CD14-positive monocyte (primary cell): ENCODE results near the gene CHRNB4. TPM values are rescaled to one million over a fixed set of nuclear protein-coding genes. Genes with fewer than 3 reads are reported as not detected.
"Not testable (repeated sequence)": the region's sequence is repeated elsewhere in the genome, so short reads cannot be mapped to it uniquely, and the experiment has no call there.

ENCODE experiments used
- DNase-seq, 3 donors: peaks; one replicate each; pipeline ENCODE4 v3.0.0-alpha.2; 2011 to 2022
- H2AFZ ChIP-seq: 2 replicates; pipeline ENCODE4 v1.6.0; 2012; ENCODE audit warnings: mild to moderate bottlenecking, low read depth, low read length, inconsistent platforms; ENCODE audit not compliant: insufficient read depth, poor library complexity, severe bottlenecking
- H3K27ac ChIP-seq, 2 donors: 1 replicate in 1 of 2; 2 replicates in 1 of 2; pipeline ENCODE4 v1.5.1; 2012 to 2013; ENCODE audit warnings: low read length in 2 of 2, control low read depth in 1 of 2, inconsistent platforms in 1 of 2, low read depth in 1 of 2, mild to moderate bottlenecking in 1 of 2
- H3K27me3 ChIP-seq, 2 donors: one replicate each; pipeline versions ENCODE4 v1.6.0 to v1.6.1; 2011 to 2013; ENCODE audit warnings: low read length in 2 of 2; ENCODE audit not compliant: control insufficient read depth in 2 of 2, insufficient read depth in 2 of 2
- H3K36me3 ChIP-seq, 2 donors: replicated peaks in 1 of 2; 1 replicate in 1 of 2; 2 replicates in 1 of 2; pipeline versions ENCODE4 v1.5.1 to v1.6.1; 2012 to 2013; ENCODE audit warnings: low read length in 2 of 2, control low read depth in 1 of 2, inconsistent platforms in 1 of 2, mild to moderate bottlenecking in 1 of 2; ENCODE audit not compliant: insufficient read depth in 2 of 2, control insufficient read depth in 1 of 2
- H3K4me1 ChIP-seq, 2 donors: 1 replicate in 1 of 2; 2 replicates in 1 of 2; pipeline versions ENCODE4 v1.5.1 to v1.6.1; 2012 to 2013; ENCODE audit warnings: low read length in 2 of 2, control low read depth in 1 of 2, inconsistent platforms in 1 of 2, mild to moderate bottlenecking in 1 of 2, moderate library complexity in 1 of 2; ENCODE audit not compliant: insufficient read depth in 2 of 2, control insufficient read depth in 1 of 2
- H3K4me2 ChIP-seq: replicated peaks from 2 replicates; pipeline ENCODE3; 2012; ENCODE audit warnings: low read length, moderate library complexity, mild to moderate bottlenecking; ENCODE audit not compliant: poor library complexity, severe bottlenecking; ENCODE audit errors: extremely low read depth
- H3K4me3 ChIP-seq, 3 experiments: fragments of 200-600 bp in 1 of 3; sonication (generic) in 1 of 3; replicated peaks in 1 of 3; 1 replicate in 2 of 3; 2 replicates in 1 of 3; pipeline ENCODE4 v1.5.1; 2011 to 2013; ENCODE audit warnings: low read length in 3 of 3, mild to moderate bottlenecking in 3 of 3, control low read depth in 2 of 3, low read depth in 2 of 3, inconsistent platforms in 1 of 3, moderate library complexity in 1 of 3
- H3K79me2 ChIP-seq: 2 replicates; pipeline ENCODE4 v1.6.0; 2012; ENCODE audit warnings: mild to moderate bottlenecking, control low read depth, inconsistent platforms, low read length, moderate library complexity; ENCODE audit not compliant: insufficient read depth
- H3K9ac ChIP-seq: 2 replicates; pipeline ENCODE4 v1.6.0; 2017; ENCODE audit warnings: low read length, mild to moderate bottlenecking; ENCODE audit not compliant: insufficient read depth, poor library complexity, severe bottlenecking
- H3K9me3 ChIP-seq, 2 donors: replicated peaks in 1 of 2; 1 replicate in 1 of 2; 2 replicates in 1 of 2; pipeline versions ENCODE4 v1.5.1 to v1.6.1; 2012 to 2013; ENCODE audit warnings: low read length in 2 of 2, control low read depth in 1 of 2; ENCODE audit not compliant: control insufficient read depth in 1 of 2, insufficient read depth in 1 of 2
- H4K20me1 ChIP-seq: 2 replicates; pipeline ENCODE4 v1.6.0; 2012; ENCODE audit warnings: mild to moderate bottlenecking, low read length, control low read depth, moderate library complexity; ENCODE audit not compliant: insufficient read depth
- H3K27ac Mint-ChIP-seq, 7 donors: one replicate each; pipeline ENCODE4 v1.8.0; 2020; ENCODE audit warnings: mild to moderate bottlenecking in 7 of 7, mixed read lengths in 7 of 7, moderate library complexity in 6 of 7, inconsistent platforms in 2 of 7
- H3K27me3 Mint-ChIP-seq, 3 donors: one replicate each; pipeline ENCODE4 v1.8.0; 2021 to 2022; ENCODE audit warnings: low read depth in 3 of 3, mild to moderate bottlenecking in 3 of 3, mixed read lengths in 3 of 3, moderate library complexity in 3 of 3, inconsistent platforms in 1 of 3
- H3K36me3 Mint-ChIP-seq, 2 donors: one replicate each; pipeline ENCODE4 v1.8.0; 2020; ENCODE audit warnings: mixed read lengths in 2 of 2, inconsistent platforms in 1 of 2, mild to moderate bottlenecking in 1 of 2
- H3K4me1 Mint-ChIP-seq: one replicate; pipeline ENCODE4 v1.8.0; 2020; ENCODE audit warnings: mild to moderate bottlenecking, mixed read lengths
- H3K4me3 Mint-ChIP-seq, 2 donors: one replicate each; pipeline ENCODE4 v1.8.0; 2020; ENCODE audit warnings: mild to moderate bottlenecking in 2 of 2, mixed read lengths in 2 of 2, moderate library complexity in 1 of 2
- H3K9me3 Mint-ChIP-seq, 7 donors: one replicate each; pipeline ENCODE4 v1.8.0; 2020 to 2022; ENCODE audit warnings: mixed read lengths in 7 of 7, mild to moderate bottlenecking in 6 of 7, moderate library complexity in 6 of 7, inconsistent platforms in 2 of 7
- WGBS: methylation state at CpG from one replicate; pipeline ENCODE4 v1.1.5; 2013; ENCODE audit warnings: missing lambda C conversion rate; ENCODE audit not compliant: insufficient coverage; 5-methylcytosine and 5-hydroxymethylcytosine counted together
- intact Hi-C, 2 donors: fragments of 100-400 bp; cut with micrococcal nuclease; formaldehyde crosslinking; loops; one replicate each; pipeline versions ENCODE4 v1.15.0 to v1.15.1; 2023
- polyA plus RNA-seq, 3 donors: library from polyadenylated mRNA; depleted of rRNA in 1 of 3; unstranded in 2 of 3; stranded (reverse) in 1 of 3; fragments of 300-500 nt in 2 of 3; fragments of >200 nt in 1 of 3; fragmentation: Illumina TruSeq in 2 of 3; gene quantifications; 1 replicate in 2 of 3; 2 replicates in 1 of 3; pipeline ENCODE4 v1.2.3, GENCODE V29; 2012 to 2021
- TF ChIP-seq, protein P1 (sequence below): fragments of 200-600 bp; IDR thresholded peaks from one replicate; pipeline ENCODE4 v1.8.0; 2022; ENCODE audit warnings: antibody characterized with exemption, mild to moderate bottlenecking

Gene CHRNB4
- polyA plus RNA-seq, 3 donors: not detected

- Mint-ChIP-seq H3K27me3 (peaks cover 0 to 3% (median 1%) of the 10 kb centered on the region in 3 donors), H3K4me1 (peaks cover 24% of the 10 kb centered on the region), H3K27ac (no peak overlapping the region), H3K4me3 (no peak overlapping the region), H3K36me3 (no peaks in the 10 kb centered on the region), H3K9me3 (peaks cover 0 to 1% (median 0%) of the 10 kb centered on the region in 7 donors)
- Histone ChIP-seq H3K4me3 (no peak overlapping the region), H3K9me3 (no peaks in the 10 kb centered on the region), H3K27me3 (no peaks in the 10 kb centered on the region), H3K79me2 (no peaks in the 10 kb centered on the region), H3K27ac (no peak overlapping the region), H3K4me1 (peaks cover 24 to 26% of the 10 kb centered on the region in 2 donors), H3K9ac (no peak overlapping the region), H3K4me2 (no peak overlapping the region), H3K36me3 (no peaks in the 10 kb centered on the region), H2AFZ (no peak overlapping the region), H4K20me1 (no peaks in the 10 kb centered on the region)
- DNase-seq: no peak
- TF ChIP-seq, protein P1, sequence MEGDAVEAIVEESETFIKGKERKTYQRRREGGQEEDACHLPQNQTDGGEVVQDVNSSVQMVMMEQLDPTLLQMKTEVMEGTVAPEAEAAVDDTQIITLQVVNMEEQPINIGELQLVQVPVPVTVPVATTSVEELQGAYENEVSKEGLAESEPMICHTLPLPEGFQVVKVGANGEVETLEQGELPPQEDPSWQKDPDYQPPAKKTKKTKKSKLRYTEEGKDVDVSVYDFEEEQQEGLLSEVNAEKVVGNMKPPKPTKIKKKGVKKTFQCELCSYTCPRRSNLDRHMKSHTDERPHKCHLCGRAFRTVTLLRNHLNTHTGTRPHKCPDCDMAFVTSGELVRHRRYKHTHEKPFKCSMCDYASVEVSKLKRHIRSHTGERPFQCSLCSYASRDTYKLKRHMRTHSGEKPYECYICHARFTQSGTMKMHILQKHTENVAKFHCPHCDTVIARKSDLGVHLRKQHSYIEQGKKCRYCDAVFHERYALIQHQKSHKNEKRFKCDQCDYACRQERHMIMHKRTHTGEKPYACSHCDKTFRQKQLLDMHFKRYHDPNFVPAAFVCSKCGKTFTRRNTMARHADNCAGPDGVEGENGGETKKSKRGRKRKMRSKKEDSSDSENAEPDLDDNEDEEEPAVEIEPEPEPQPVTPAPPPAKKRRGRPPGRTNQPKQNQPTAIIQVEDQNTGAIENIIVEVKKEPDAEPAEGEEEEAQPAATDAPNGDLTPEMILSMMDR: no peak
- 80% methylated on average over 1 of the region's 2 CpGs for WGBS
- intact Hi-C loops: no loop called here
These were observed 43.6 kb upstream of the CHRNB4 start for GRCh38 chr15:78684657-78685056.

- H3K27me3 ChIP-seq, H3K9me3 Mint-ChIP-seq, DNase-seq, H2AFZ ChIP-seq, H3K36me3 ChIP-seq, H3K79me2 ChIP-seq, H3K4me3 ChIP-seq, H4K20me1 ChIP-seq, H3K9ac ChIP-seq, intact Hi-C loops, H3K27me3 Mint-ChIP-seq, H3K27ac ChIP-seq, H3K4me3 Mint-ChIP-seq, H3K36me3 Mint-ChIP-seq, H3K9me3 ChIP-seq, H3K4me2 ChIP-seq, H3K27ac Mint-ChIP-seq: not testable (repeated sequence)
- peaks cover 24 to 26% of the 10 kb centered on the region in 2 donors for H3K4me1 ChIP-seq
- WGBS: 96% methylated on average over 4 of the region's 8 CpGs
- H3K4me1 Mint-ChIP-seq: peaks cover 24% of the 10 kb centered on the region
These were observed 42.6 kb upstream of the CHRNB4 start for GRCh38 chr15:78683599-78683998.
